IMR-90 (cell line): ENCODE data around the gene MYF6. TPM values are rescaled to one million over a fixed set of nuclear protein-coding genes. Genes with fewer than 3 reads are reported as not detected.

ENCODE experiments used
- ATAC-seq: fragments of 200-7000 bp; cut with Tn5 transposase; 2 replicates; pipeline ENCODE4 v1.9.1; 2020; ENCODE audit warnings: low read depth, mild to moderate bottlenecking, moderate library complexity
- BruUV-seq: library from RNA; stranded (reverse); fragments of 400-500 nt; replicated peaks from 2 replicates; lab custom pipeline; 2021; lab: Mats Ljungman, UMichigan
- CTCF ChIA-PET: fragments of 300-600 bp; formaldehyde crosslinking; extraction: SDS; loops from one replicate; lab custom pipeline; 2021; ENCODE audit warnings: antibody characterized with exemption; lab: Yijun Ruan, JAX
- POLR2A ChIA-PET: fragments of 300-600 bp; sonication (Branson Sonifier 250); formaldehyde crosslinking; loops from one replicate; lab custom pipeline; 2022; ENCODE audit warnings: antibody characterized with exemption; ENCODE audit not compliant: unreplicated experiment; lab: Charles Lee
- DNase-seq: peaks from one replicate; pipeline ENCODE4 v3.0.0; 2013
- H2AFZ ChIP-seq: replicated peaks from 2 replicates; pipeline ENCODE3; 2013; ENCODE audit warnings: low read length, mild to moderate bottlenecking; ENCODE audit not compliant: poor library complexity
- H2AK5ac ChIP-seq: 2 replicates; pipeline ENCODE4 v1.6.1; 2013; ENCODE audit warnings: low read depth, low read length, inconsistent platforms
- H2AK9ac ChIP-seq: replicated peaks from 2 replicates; pipeline ENCODE3; 2013; ENCODE audit warnings: mild to moderate bottlenecking, low read depth, low read length, moderate library complexity; ENCODE audit not compliant: poor library complexity
- H2BK120ac ChIP-seq: 2 replicates; pipeline ENCODE4 v1.6.1; 2013; ENCODE audit warnings: low read depth, low read length, inconsistent platforms
- H2BK15ac ChIP-seq: 3 replicates; pipeline ENCODE4 v1.6.1; 2013; ENCODE audit warnings: low read depth, low read length, inconsistent platforms
- H2BK20ac ChIP-seq: 2 replicates; pipeline ENCODE4 v1.6.1; 2013; ENCODE audit warnings: low read depth, mild to moderate bottlenecking, inconsistent platforms, low read length, moderate library complexity
- H2BK5ac ChIP-seq: 2 replicates; pipeline ENCODE4 v1.6.1; 2013; ENCODE audit warnings: mild to moderate bottlenecking, low read depth, low read length, inconsistent platforms; ENCODE audit not compliant: poor library complexity, severe bottlenecking
- H3K14ac ChIP-seq: replicated peaks from 2 replicates; pipeline ENCODE4 v1.6.1; 2013; ENCODE audit warnings: low read depth, low read length, inconsistent platforms
- H3K18ac ChIP-seq: 2 replicates; pipeline ENCODE4 v1.6.1; 2013; ENCODE audit warnings: low read depth, low read length, control low read depth
- H3K23ac ChIP-seq: 2 replicates; pipeline ENCODE4 v1.6.1; 2013; ENCODE audit warnings: low read depth, low read length, inconsistent platforms
- H3K27ac ChIP-seq: 2 replicates; pipeline ENCODE4 v1.5.1; 2013; ENCODE audit warnings: mild to moderate bottlenecking, control low read depth, low read length; ENCODE audit not compliant: insufficient read depth
- H3K27me3 ChIP-seq: 2 replicates; pipeline ENCODE4 v1.6.1; 2013; ENCODE audit warnings: low read length; ENCODE audit not compliant: control insufficient read depth, insufficient read depth
- H3K36me3 ChIP-seq: 2 replicates; pipeline ENCODE4 v1.6.1; 2013; ENCODE audit warnings: low read length, mixed read lengths; ENCODE audit not compliant: control insufficient read depth, insufficient read depth
- H3K4ac ChIP-seq: 2 replicates; pipeline ENCODE4 v1.6.1; 2013; ENCODE audit warnings: low read depth, low read length, inconsistent platforms
- H3K4me1 ChIP-seq: 2 replicates; pipeline ENCODE4 v1.6.1; 2013; ENCODE audit warnings: low read length, mixed read lengths; ENCODE audit not compliant: control insufficient read depth, insufficient read depth
- H3K4me2 ChIP-seq: 2 replicates; pipeline ENCODE4 v1.6.1; 2013; ENCODE audit warnings: low read depth, mild to moderate bottlenecking, control low read depth, low read length, moderate library complexity
- H3K4me3 ChIP-seq: 2 replicates; pipeline ENCODE4 v1.5.1; 2013; ENCODE audit warnings: low read depth, mild to moderate bottlenecking, control low read depth, low read length, moderate library complexity; ENCODE audit not compliant: insufficient read depth
- H3K56ac ChIP-seq: 2 replicates; pipeline ENCODE4 v1.6.1; 2013; ENCODE audit warnings: low read length, inconsistent platforms; ENCODE audit not compliant: insufficient read depth; ENCODE audit errors: extremely low read depth
- H3K79me1 ChIP-seq, 2 experiments: 2 replicates each; pipeline ENCODE4 v1.6.1; 2013; ENCODE audit warnings: low read length in 2 of 2, inconsistent platforms in 1 of 2, low read depth in 1 of 2
- H3K9ac ChIP-seq: 2 replicates; pipeline ENCODE4 v1.6.1; 2013; ENCODE audit warnings: low read depth, low read length, control low read depth
- H3K9me1 ChIP-seq: 2 replicates; pipeline ENCODE4 v1.6.1; 2013; ENCODE audit warnings: low read length, inconsistent platforms; ENCODE audit not compliant: insufficient read depth
- H3K9me3 ChIP-seq: 2 replicates; pipeline ENCODE4 v1.6.1; 2013; ENCODE audit warnings: low read length; ENCODE audit not compliant: control insufficient read depth, insufficient read depth
- H4K20me1 ChIP-seq: 2 replicates; pipeline ENCODE4 v1.6.1; 2013; ENCODE audit warnings: low read length, inconsistent platforms; ENCODE audit not compliant: insufficient read depth
- H4K5ac ChIP-seq: 2 replicates; pipeline ENCODE4 v1.6.1; 2013; ENCODE audit warnings: mild to moderate bottlenecking, low read depth, low read length, control low read depth
- H4K8ac ChIP-seq, 2 experiments: 2 replicates each; pipeline ENCODE4 v1.6.1; 2013; ENCODE audit warnings: low read depth in 2 of 2, low read length in 2 of 2, control low read depth in 1 of 2, inconsistent platforms in 1 of 2
- H4K91ac ChIP-seq: 2 replicates; pipeline ENCODE4 v1.6.1; 2013; ENCODE audit warnings: low read depth, low read length, inconsistent platforms; ENCODE audit not compliant: insufficient read depth
- BHLHE40 ChIP-seq: fragments of 150-350 bp; IDR thresholded peaks from 2 replicates; pipeline ENCODE4 v1.6.1; 2016; ENCODE audit warnings: mild to moderate bottlenecking, low read depth, low read length
- FOS ChIP-seq: fragments of 150-350 bp; IDR thresholded peaks from 2 replicates; pipeline ENCODE4 v1.6.1; 2016; ENCODE audit warnings: low read depth, low read length
- MAZ ChIP-seq: IDR thresholded peaks from 2 replicates; pipeline ENCODE4 v1.6.1; 2012; ENCODE audit warnings: low read depth, mild to moderate bottlenecking, low read length, improper control_type of control experiment, moderate library complexity, borderline replicate concordance
- RAD21 ChIP-seq: IDR thresholded peaks from 2 replicates; pipeline ENCODE4 v1.6.1; 2012; ENCODE audit warnings: low read length, improper control_type of control experiment
- USF2 ChIP-seq: fragments of 150-350 bp; IDR thresholded peaks from 2 replicates; pipeline ENCODE4 v1.6.1; 2017; ENCODE audit warnings: mild to moderate bottlenecking, antibody characterized with exemption, low read length, low read depth
- WGBS, 2 experiments: methylation state at CpG; one replicate each; pipeline versions ENCODE4 v1.1.5 to v1.1.7; 2013; ENCODE audit warnings: missing lambda C conversion rate in 2 of 2; ENCODE audit not compliant: insufficient read length in 1 of 2; ENCODE audit errors: extremely low coverage in 2 of 2; 5-methylcytosine and 5-hydroxymethylcytosine counted together
- dilution Hi-C: fragments of 300-500 bp; cut with HindIII; formaldehyde crosslinking; loops from one replicate; pipeline ENCODE4 v1.14.3; 2018; ENCODE audit warnings: low sequenced_read_pairs; ENCODE audit not compliant: unreplicated experiment
- in situ Hi-C: fragments of 300-500 bp; cut with MboI; formaldehyde crosslinking; loops from 3 replicates; pipeline ENCODE4 v1.14.3; 2019; ENCODE audit warnings: low sequenced_read_pairs, inconsistent platforms, mixed read lengths
- intact Hi-C: fragments of 100-400 bp; cut with micrococcal nuclease; formaldehyde crosslinking; loops from 2 replicates; pipeline ENCODE4 v1.10.0; 2022
- polyA plus RNA-seq, 3 experiments: library from polyadenylated mRNA; depleted of rRNA; stranded (reverse); fragments of >200 nt; gene quantifications; 2 replicates each; pipeline ENCODE4 v1.2.3, GENCODE V29; 2012; ENCODE audit warnings: low replicate concordance in 1 of 3
- total RNA-seq: library from RNA; depleted of rRNA; stranded (reverse); fragments of >200 nt; gene quantifications from 2 replicates; pipeline ENCODE4 v1.2.3, GENCODE V29; 2012
- TF ChIP-seq, protein P1 (sequence below): conservative IDR thresholded peaks from 2 replicates; pipeline ENCODE4 v1.5.1; 2012; ENCODE audit warnings: mild to moderate bottlenecking, low read depth, low read length, improper control_type of control experiment

The MYF6 gene
- total and polyA plus RNA-seq, 2 of the 4 experiments (the other 2 are of a cell fraction) = not detected

GRCh38 chr12:80698847-80699542 lies 8.4 kb upstream of the MYF6 start:
- Histone ChIP-seq H2AK9ac (no peak overlapping the region), H3K4me3 (no peak overlapping the region), H3K18ac (no peak overlapping the region), H3K23ac (no peak overlapping the region), H2BK5ac (no peak overlapping the region), H4K5ac (no peak overlapping the region), H3K36me3 (no peaks in the 10 kb centered on the region), H3K56ac (no peak overlapping the region), H3K27ac (no peak overlapping the region), H3K9ac (no peak overlapping the region), H3K79me1 (no peaks in the 10 kb centered on the region), H2AK5ac (no peak overlapping the region), H3K9me3 (no peaks in the 10 kb centered on the region), H3K4ac (no peak overlapping the region), H4K91ac (no peak overlapping the region), H2BK120ac (no peak overlapping the region), H3K14ac (no peak overlapping the region), H2AFZ (no peak overlapping the region), H4K20me1 (no peaks in the 10 kb centered on the region), H4K8ac (no peak overlapping the region), H3K4me2 (no peak overlapping the region), H3K27me3 (no peaks in the 10 kb centered on the region), H3K4me1 (peaks cover 2% of the 10 kb centered on the region; the same call in 1 of the 2 replicates), H3K9me1 (no peaks in the 10 kb centered on the region), H2BK20ac (no peak overlapping the region), H2BK15ac (no peak overlapping the region)
- no TSS peak for BruUV-seq
- TF ChIP-seq RAD21 (no peak), MAZ (no peak), USF2 (no peak), FOS (no peak), BHLHE40 (no peak)
- TF ChIP-seq, protein P1, sequence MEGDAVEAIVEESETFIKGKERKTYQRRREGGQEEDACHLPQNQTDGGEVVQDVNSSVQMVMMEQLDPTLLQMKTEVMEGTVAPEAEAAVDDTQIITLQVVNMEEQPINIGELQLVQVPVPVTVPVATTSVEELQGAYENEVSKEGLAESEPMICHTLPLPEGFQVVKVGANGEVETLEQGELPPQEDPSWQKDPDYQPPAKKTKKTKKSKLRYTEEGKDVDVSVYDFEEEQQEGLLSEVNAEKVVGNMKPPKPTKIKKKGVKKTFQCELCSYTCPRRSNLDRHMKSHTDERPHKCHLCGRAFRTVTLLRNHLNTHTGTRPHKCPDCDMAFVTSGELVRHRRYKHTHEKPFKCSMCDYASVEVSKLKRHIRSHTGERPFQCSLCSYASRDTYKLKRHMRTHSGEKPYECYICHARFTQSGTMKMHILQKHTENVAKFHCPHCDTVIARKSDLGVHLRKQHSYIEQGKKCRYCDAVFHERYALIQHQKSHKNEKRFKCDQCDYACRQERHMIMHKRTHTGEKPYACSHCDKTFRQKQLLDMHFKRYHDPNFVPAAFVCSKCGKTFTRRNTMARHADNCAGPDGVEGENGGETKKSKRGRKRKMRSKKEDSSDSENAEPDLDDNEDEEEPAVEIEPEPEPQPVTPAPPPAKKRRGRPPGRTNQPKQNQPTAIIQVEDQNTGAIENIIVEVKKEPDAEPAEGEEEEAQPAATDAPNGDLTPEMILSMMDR = no peak
- dilution Hi-C loops = no loop called here
- no CpG with 5 or more reads among the region's 7 CpGs for WGBS, 2 experiments
- POLR2A ChIA-PET = no interaction called here
- in situ Hi-C loops = no loop called here
- CTCF ChIA-PET = no interaction called here
- intact Hi-C loops = no loop called here
- DNase-seq (no peak), ATAC-seq (no peak)
